ENCODE measurements around the gene HNRNPUL2. TPM values are rescaled to one million over a fixed set of nuclear protein-coding genes. Genes with fewer than 3 reads are reported as not detected.
"Not testable (repeated sequence)": the region's sequence is repeated elsewhere in the genome, so short reads cannot be mapped to it uniquely, and the experiment has no call there.

Gene HNRNPUL2
- polyA plus RNA-seq, 2 donors = 27.5 to 27.9 TPM

GRCh38 chr11:62753736-62754603, 26.7 kb upstream of the HNRNPUL2 start, which contains the start of gene ZBTB3:
ZBTB3 (minus strand) TSS chr11:62754160; CDS start chr11:62753664, 496 bp downstream.
- H3K27me3 ChIP-seq (ENCODE audit: control insufficient read depth in 1 of 2, insufficient read depth in 2 of 2, low read length in 2 of 2) = no peaks in the 10 kb centered on the region
- H3K4me3 ChIP-seq (ENCODE audit: low read depth in 1 of 2, low read length in 2 of 2) = peak within 1 kb of the TSS; percentile 71 to 84
- H3K4me1 ChIP-seq (ENCODE audit: control insufficient read depth in 2 of 2, insufficient read depth in 2 of 2, low read length in 1 of 2) = peaks cover 7 to 10% of the 10 kb centered on the region in 2 donors
- H3K27ac ChIP-seq (ENCODE audit: low read depth in 2 of 2, low read length in 1 of 2) = peak within 1 kb of the TSS; percentile 88 to 100
- 0 to 1% methylated on average over 47 of the region's 47 CpGs for WGBS, 2 donors
- H3K9me3 ChIP-seq (ENCODE audit: control insufficient read depth in 2 of 2, insufficient read depth in 1 of 2, low read depth in 1 of 2, low read length in 1 of 2) = no peaks in the 10 kb centered on the region
- peaks cover 0 to 6% of the 10 kb centered on the region in 2 donors for H3K36me3 ChIP-seq (ENCODE audit: control insufficient read depth in 2 of 2, insufficient read depth in 2 of 2, low read length in 1 of 2)

- Histone ChIP-seq H3K4me3 (ENCODE audit: low read depth in 1 of 2, low read length in 2 of 2) (peak overlapping the region; percentile 41 to 84), H3K36me3 (ENCODE audit: control insufficient read depth in 2 of 2, insufficient read depth in 2 of 2, low read length in 1 of 2) (peaks cover 0 to 6% of the 10 kb centered on the region in 2 donors), H3K27me3 (ENCODE audit: control insufficient read depth in 1 of 2, insufficient read depth in 2 of 2, low read length in 2 of 2) (no peaks in the 10 kb centered on the region), H3K4me1 (ENCODE audit: control insufficient read depth in 2 of 2, insufficient read depth in 2 of 2, low read length in 1 of 2) (peaks cover 7 to 10% of the 10 kb centered on the region in 2 donors), H3K9me3 (ENCODE audit: control insufficient read depth in 2 of 2, insufficient read depth in 1 of 2, low read depth in 1 of 2, low read length in 1 of 2) (no peaks in the 10 kb centered on the region), H3K27ac (ENCODE audit: low read depth in 2 of 2, low read length in 1 of 2) (peak overlapping the region; percentile 88 to 100)
- 74 to 80% methylated on average over 15 of the region's 15 CpGs for WGBS, 2 donors
Measured at GRCh38 chr11:62752994-62753735, 25.9 kb upstream of the HNRNPUL2 start.

- H3K27me3 ChIP-seq (ENCODE audit: control insufficient read depth in 1 of 2, insufficient read depth in 2 of 2, low read length in 2 of 2) = no peaks in the 10 kb centered on the region
- H3K9me3 ChIP-seq (ENCODE audit: control insufficient read depth in 2 of 2, insufficient read depth in 1 of 2, low read depth in 1 of 2, low read length in 1 of 2) = no peaks in the 10 kb centered on the region
- no peak overlapping the region for H3K27ac ChIP-seq (ENCODE audit: low read depth in 2 of 2, low read length in 1 of 2)
- H3K36me3 ChIP-seq (ENCODE audit: control insufficient read depth in 2 of 2, insufficient read depth in 2 of 2, low read length in 1 of 2) = peaks cover 0 to 6% of the 10 kb centered on the region in 2 donors
- WGBS, 2 donors = 94 to 97% methylated on average over 14 of the region's 14 CpGs
- peaks cover 7 to 10% of the 10 kb centered on the region in 2 donors for H3K4me1 ChIP-seq (ENCODE audit: control insufficient read depth in 2 of 2, insufficient read depth in 2 of 2, low read length in 1 of 2)
- H3K4me3 ChIP-seq (ENCODE audit: low read depth in 1 of 2, low read length in 2 of 2) = no peak overlapping the region
Measured at GRCh38 chr11:62752177-62752785, 25.0 kb upstream of the HNRNPUL2 start.

GRCh38 chr11:62749931-62750330, 22.7 kb upstream of the HNRNPUL2 start:
- WGBS, 2 donors = 92 to 96% methylated on average over 5 of the region's 5 CpGs
- not testable (repeated sequence) for H3K36me3 ChIP-seq (ENCODE audit: control insufficient read depth in 2 of 2, insufficient read depth in 2 of 2, low read length in 1 of 2); H3K4me1 ChIP-seq (ENCODE audit: control insufficient read depth in 2 of 2, insufficient read depth in 2 of 2, low read length in 1 of 2); H3K9me3 ChIP-seq (ENCODE audit: control insufficient read depth in 2 of 2, insufficient read depth in 1 of 2, low read depth in 1 of 2, low read length in 1 of 2); H3K27me3 ChIP-seq (ENCODE audit: control insufficient read depth in 1 of 2, insufficient read depth in 2 of 2, low read length in 2 of 2); H3K27ac ChIP-seq (ENCODE audit: low read depth in 2 of 2, low read length in 1 of 2); H3K4me3 ChIP-seq (ENCODE audit: low read depth in 1 of 2, low read length in 2 of 2)

- no peaks in the 10 kb centered on the region for H3K9me3 ChIP-seq (ENCODE audit: control insufficient read depth in 2 of 2, insufficient read depth in 1 of 2, low read depth in 1 of 2, low read length in 1 of 2)
- no peak overlapping the region for H3K27ac ChIP-seq (ENCODE audit: low read depth in 2 of 2, low read length in 1 of 2)
- peaks cover 0 to 6% of the 10 kb centered on the region in 2 donors for H3K36me3 ChIP-seq (ENCODE audit: control insufficient read depth in 2 of 2, insufficient read depth in 2 of 2, low read length in 1 of 2)
- H3K4me1 ChIP-seq (ENCODE audit: control insufficient read depth in 2 of 2, insufficient read depth in 2 of 2, low read length in 1 of 2) = peaks cover 0 to 3% of the 10 kb centered on the region in 2 donors
- 59 to 60% methylated on average over 9 of the region's 9 CpGs for WGBS, 2 donors
- H3K27me3 ChIP-seq (ENCODE audit: control insufficient read depth in 1 of 2, insufficient read depth in 2 of 2, low read length in 2 of 2) = no peaks in the 10 kb centered on the region
- no peak overlapping the region for H3K4me3 ChIP-seq (ENCODE audit: low read depth in 1 of 2, low read length in 2 of 2)
Measured at GRCh38 chr11:62747475-62748160, 20.4 kb upstream of the HNRNPUL2 start.

- Histone ChIP-seq H3K27me3 (ENCODE audit: control insufficient read depth in 1 of 2, insufficient read depth in 2 of 2, low read length in 2 of 2) (no peaks in the 10 kb centered on the region), H3K4me1 (ENCODE audit: control insufficient read depth in 2 of 2, insufficient read depth in 2 of 2, low read length in 1 of 2) (no peaks in the 10 kb centered on the region), H3K4me3 (ENCODE audit: low read depth in 1 of 2, low read length in 2 of 2) (no peak overlapping the region), H3K36me3 (ENCODE audit: control insufficient read depth in 2 of 2, insufficient read depth in 2 of 2, low read length in 1 of 2) (peaks cover 3 to 8% of the 10 kb centered on the region in 2 donors), H3K27ac (ENCODE audit: low read depth in 2 of 2, low read length in 1 of 2) (no peak overlapping the region), H3K9me3 (ENCODE audit: control insufficient read depth in 2 of 2, insufficient read depth in 1 of 2, low read depth in 1 of 2, low read length in 1 of 2) (no peaks in the 10 kb centered on the region)
Measured at GRCh38 chr11:62737196-62737595, 9.9 kb upstream of the HNRNPUL2 start.

DNA sequence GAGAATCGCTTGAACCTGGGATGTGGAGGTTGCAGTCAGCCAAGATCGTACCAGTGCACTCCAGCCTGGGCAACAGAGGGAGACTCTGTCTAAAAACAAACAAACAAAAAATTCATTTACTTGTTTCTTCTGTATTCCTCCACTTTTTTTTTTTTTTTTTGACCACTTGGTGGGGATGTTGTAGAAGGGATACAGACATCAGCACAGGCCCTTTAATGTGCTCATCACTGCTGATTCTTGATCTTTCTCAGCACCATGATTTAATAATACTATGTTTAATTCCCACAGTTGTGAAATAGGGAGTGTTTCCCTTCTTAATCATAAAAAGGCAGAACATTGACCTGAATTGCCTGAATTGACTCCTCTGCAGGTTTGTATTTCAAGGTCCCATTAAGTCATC, 5.6 kb upstream of the HNRNPUL2 start:
- Histone ChIP-seq H3K36me3 (ENCODE audit: control insufficient read depth in 2 of 2, insufficient read depth in 2 of 2, low read length in 1 of 2) (peaks cover 3 to 5% of the 10 kb centered on the region in 2 donors), H3K27ac (ENCODE audit: low read depth in 2 of 2, low read length in 1 of 2) (no peak overlapping the region), H3K4me1 (ENCODE audit: control insufficient read depth in 2 of 2, insufficient read depth in 2 of 2, low read length in 1 of 2) (no peaks in the 10 kb centered on the region), H3K9me3 (ENCODE audit: control insufficient read depth in 2 of 2, insufficient read depth in 1 of 2, low read depth in 1 of 2, low read length in 1 of 2) (no peaks in the 10 kb centered on the region), H3K4me3 (ENCODE audit: low read depth in 1 of 2, low read length in 2 of 2) (no peak overlapping the region), H3K27me3 (ENCODE audit: control insufficient read depth in 1 of 2, insufficient read depth in 2 of 2, low read length in 2 of 2) (no peaks in the 10 kb centered on the region)
- 72 to 76% methylated on average over 2 of the region's 2 CpGs for WGBS, 2 donors

DNA sequence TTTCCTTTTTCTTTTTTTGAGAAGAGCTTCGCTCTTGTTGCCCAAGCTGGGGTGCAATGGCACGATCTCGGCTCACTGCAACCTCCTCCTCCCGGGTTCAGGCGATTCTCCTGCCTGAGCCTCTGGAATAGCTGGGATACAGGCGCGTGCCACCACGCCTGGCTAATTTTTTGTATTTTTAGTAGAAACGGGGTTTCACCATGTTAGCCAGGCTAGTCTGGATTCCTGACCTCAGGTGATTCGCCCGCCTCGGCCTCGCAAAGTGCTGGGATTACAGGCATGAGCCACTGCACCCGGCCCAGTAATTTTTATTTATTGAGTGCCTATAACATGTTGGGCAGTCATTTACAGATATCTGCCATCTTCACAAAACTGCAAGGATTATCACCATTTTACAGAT, 2.8 kb upstream of the HNRNPUL2 start:
- not testable (repeated sequence) for H3K27me3 ChIP-seq (ENCODE audit: control insufficient read depth in 1 of 2, insufficient read depth in 2 of 2, low read length in 2 of 2); H3K36me3 ChIP-seq (ENCODE audit: control insufficient read depth in 2 of 2, insufficient read depth in 2 of 2, low read length in 1 of 2); H3K4me1 ChIP-seq (ENCODE audit: control insufficient read depth in 2 of 2, insufficient read depth in 2 of 2, low read length in 1 of 2); H3K9me3 ChIP-seq (ENCODE audit: control insufficient read depth in 2 of 2, insufficient read depth in 1 of 2, low read depth in 1 of 2, low read length in 1 of 2)
- 50 to 74% methylated on average over 14 of the region's 14 CpGs for WGBS, 2 donors
- Histone ChIP-seq H3K4me3 (ENCODE audit: low read depth in 1 of 2, low read length in 2 of 2) (peak overlapping the region in 1 of 2 donors; percentile 88), H3K27ac (ENCODE audit: low read depth in 2 of 2, low read length in 1 of 2) (peak overlapping the region; percentile 7 to 52)
